Kidney (tissue), 14 donors: ENCODE measurements around the gene SIPA1L2. TPM values are rescaled to one million over a fixed set of nuclear protein-coding genes. Genes with fewer than 3 reads are reported as not detected.

Experiments used
- DNase-seq, 5 donors: peaks; one replicate each; pipeline ENCODE4 v3.0.0-alpha.2; 2013 to 2020
- FAIRE-seq: peaks from 2 replicates; lab custom pipeline; 2012; peaks lifted over from hg19 to GRCh38; lab: Jason Lieb, UNC
- H3K27ac ChIP-seq, 2 donors: one replicate each; pipeline ENCODE4 v1.7.0; 2013; ENCODE audit warnings: low read depth in 2 of 2, low read length in 2 of 2, inconsistent platforms in 1 of 2
- H3K27me3 ChIP-seq: one replicate; pipeline ENCODE4 v1.7.1; 2013; ENCODE audit warnings: low read length, inconsistent platforms; ENCODE audit not compliant: control insufficient read depth, insufficient read depth
- H3K36me3 ChIP-seq, 3 donors: one replicate each; pipeline versions ENCODE4 v1.7.0 to v1.7.1; 2013; ENCODE audit warnings: low read length in 3 of 3, control low read depth in 1 of 3, inconsistent platforms in 1 of 3; ENCODE audit not compliant: insufficient read depth in 3 of 3, control insufficient read depth in 2 of 3
- H3K4me1 ChIP-seq, 3 donors: one replicate each; pipeline versions ENCODE4 v1.7.0 to v1.7.1; 2013; ENCODE audit warnings: low read length in 3 of 3, inconsistent platforms in 1 of 3, low read depth in 1 of 3; ENCODE audit not compliant: control insufficient read depth in 2 of 3, insufficient read depth in 2 of 3
- H3K4me3 ChIP-seq, 3 donors: one replicate each; pipeline versions ENCODE4 v1.7.0 to v1.8.1; 2013; ENCODE audit warnings: low read length in 3 of 3, control low read depth in 1 of 3, inconsistent platforms in 1 of 3
- H3K9ac ChIP-seq, 3 donors: one replicate each; pipeline versions ENCODE4 v1.7.0 to v1.7.1; 2013; ENCODE audit warnings: low read length in 3 of 3, control low read depth in 1 of 3, inconsistent platforms in 1 of 3
- H3K9me3 ChIP-seq, 3 donors: one replicate each; pipeline versions ENCODE4 v1.7.0 to v1.7.1; 2013; ENCODE audit warnings: low read length in 3 of 3, control low read depth in 1 of 3, inconsistent platforms in 1 of 3; ENCODE audit not compliant: control insufficient read depth in 2 of 3, insufficient read depth in 1 of 3
- CTCF ChIP-seq: IDR thresholded peaks from 3 replicates; pipeline ENCODE4 v1.5.1; 2012; ENCODE audit warnings: mild to moderate bottlenecking, moderate library complexity, borderline replicate concordance; ENCODE audit not compliant: insufficient read depth; ENCODE audit errors: extremely low read depth
- intact Hi-C: fragments of 100-400 bp; cut with DNase I; formaldehyde crosslinking; loops from one replicate; pipeline ENCODE4 v1.11.1; 2022
- polyA plus RNA-seq: library from polyadenylated mRNA; stranded (reverse); fragments of 350-450 nt; fragmentation: Illumina TruSeq; extraction: RNeasy Lipid Tissue Mini Kit (QIAGEN cat#74804); gene quantifications from one replicate; pipeline ENCODE4 v1.2.3, GENCODE V29; 2014; ENCODE audit warnings: low read depth, low replicate concordance; ENCODE audit not compliant: insufficient read depth
- total RNA-seq: library from RNA; stranded (reverse); fragmentation: NEBNext Ultra II Directional; extraction: Animal tissue kit (Norgen Biotek cat#: 25700); gene quantifications from one replicate; pipeline ENCODE4 v1.2.1, GENCODE V29; 2021
- donor health status: control.
- donor health status: control.
- donor health status: control.
- donor health status: control.
- donor health status: control.
- donor health status: DM: yes; HTN: yes; CAD: no.
- donor health status: Normal renal cell carcinoma (clear cell type).

The SIPA1L2 gene
- total and polyA plus RNA-seq, 2 donors from 2014 or later: 4.0 to 20.2 TPM

GRCh38 chr1:232636799-232637198, 6.9 kb upstream of the SIPA1L2 start:
- FAIRE-seq: no peak
- Histone ChIP-seq H3K4me3 (no peak overlapping the region), H3K4me1 (no peaks in the 10 kb centered on the region), H3K9ac (no peak overlapping the region), H3K27ac (no peak overlapping the region), H3K9me3 (no peaks in the 10 kb centered on the region), H3K36me3 (no peaks in the 10 kb centered on the region), H3K27me3 (no peaks in the 10 kb centered on the region)
- DNase-seq: no peak
- intact Hi-C loops: loop anchor here (5.0 kb wide), 1 partner anchor 601 kb away; no protein-coding TSS in a partner anchor
- TF ChIP-seq CTCF: no peak

GRCh38 chr1:232635778-232636356, 5.9 kb upstream of the SIPA1L2 start:
- intact Hi-C loops: loop anchor here (5.0 kb wide), 1 partner anchor 601 kb away; no protein-coding TSS in a partner anchor
- Histone ChIP-seq H3K27me3 (no peaks in the 10 kb centered on the region), H3K36me3 (no peaks in the 10 kb centered on the region), H3K9me3 (no peaks in the 10 kb centered on the region), H3K4me1 (no peaks in the 10 kb centered on the region), H3K27ac (no peak overlapping the region), H3K4me3 (no peak overlapping the region), H3K9ac (no peak overlapping the region)
- FAIRE-seq (peak; percentile 78), DNase-seq (peak in 2 of 5 donors; percentile 58 to 77)
- TF ChIP-seq CTCF: peak; percentile 61

GRCh38 chr1:232635279-232635678, 5.3 kb upstream of the SIPA1L2 start:
- FAIRE-seq: no peak
- no peak for DNase-seq
- Histone ChIP-seq H3K27ac (no peak overlapping the region), H3K27me3 (no peaks in the 10 kb centered on the region), H3K36me3 (no peaks in the 10 kb centered on the region), H3K9ac (no peak overlapping the region), H3K4me1 (no peaks in the 10 kb centered on the region), H3K9me3 (no peaks in the 10 kb centered on the region), H3K4me3 (no peak overlapping the region)
- intact Hi-C loops: loop anchor here (5.0 kb wide), 1 partner anchor 602 kb away; no protein-coding TSS in a partner anchor
- TF ChIP-seq CTCF: no peak
